ENCODE data around the gene EEF1A2.

Gene EEF1A2

GRCh38 chr20:63446216-63447024 lies 52.5 kb downstream of the EEF1A2 start:
- POLR2A ChIA-PET: interaction anchor here (0.6 kb wide), 1 partner anchor 28 kb away, joined by 3 read pairs; no protein-coding TSS in a partner anchor
- TF ChIP-seq TARDBP (IDR thresholded peaks at IDR 0.05) (no peak), NFRKB (IDR thresholded peaks at IDR 0.05) (no peak), ZNF384 (IDR thresholded peaks at IDR 0.05) (no peak), L3MBTL2 (conservative IDR thresholded peaks at IDR 0.05) (no peak), ARNT (IDR thresholded peaks at IDR 0.05) (no peak), FOXM1 (IDR thresholded peaks at IDR 0.05; ENCODE audit: borderline replicate concordance) (no peak), LEF1 (IDR thresholded peaks at IDR 0.05; ENCODE audit: borderline replicate concordance) (no peak)
- TF ChIP-seq, protein P1, sequence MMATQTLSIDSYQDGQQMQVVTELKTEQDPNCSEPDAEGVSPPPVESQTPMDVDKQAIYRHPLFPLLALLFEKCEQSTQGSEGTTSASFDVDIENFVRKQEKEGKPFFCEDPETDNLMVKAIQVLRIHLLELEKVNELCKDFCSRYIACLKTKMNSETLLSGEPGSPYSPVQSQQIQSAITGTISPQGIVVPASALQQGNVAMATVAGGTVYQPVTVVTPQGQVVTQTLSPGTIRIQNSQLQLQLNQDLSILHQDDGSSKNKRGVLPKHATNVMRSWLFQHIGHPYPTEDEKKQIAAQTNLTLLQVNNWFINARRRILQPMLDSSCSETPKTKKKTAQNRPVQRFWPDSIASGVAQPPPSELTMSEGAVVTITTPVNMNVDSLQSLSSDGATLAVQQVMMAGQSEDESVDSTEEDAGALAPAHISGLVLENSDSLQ (IDR thresholded peaks at IDR 0.05): no peak
- CTCF ChIA-PET: no interaction called here
- no peak for DNase-seq (ENCODE audit: extremely low spot score)

GRCh38 chr20:63445075-63445734 lies 53.7 kb downstream of the EEF1A2 start:
- POLR2A ChIA-PET: no interaction called here
- DNase-seq (ENCODE audit: extremely low spot score): no peak
- CTCF ChIA-PET: interaction anchor here (0.5 to 0.6 kb wide), 2 partner anchors 11 to 135 kb away, joined by 3 to 5 read pairs; no protein-coding TSS in a partner anchor
- no peak for TF ChIP-seq BHLHE40 (IDR thresholded peaks at IDR 0.05; ENCODE audit: borderline replicate concordance)
- TF ChIP-seq CTBP1 (IDR thresholded peaks at IDR 0.05; ENCODE audit: borderline replicate concordance): no peak
- TF ChIP-seq ELF4 (IDR thresholded peaks at IDR 0.05): no peak
- no peak for TF ChIP-seq SP1 (IDR thresholded peaks at IDR 0.05)

GRCh38 chr20:63444548-63444947 lies 54.3 kb downstream of the EEF1A2 start:
- DNase-seq (ENCODE audit: extremely low spot score): no peak
- no peak for TF ChIP-seq CTBP1 (IDR thresholded peaks at IDR 0.05; ENCODE audit: borderline replicate concordance)
- no peak for TF ChIP-seq NFRKB (IDR thresholded peaks at IDR 0.05)
- no peak for TF ChIP-seq BHLHE40 (IDR thresholded peaks at IDR 0.05; ENCODE audit: borderline replicate concordance)
- TF ChIP-seq SP1 (IDR thresholded peaks at IDR 0.05): no peak
- CTCF ChIA-PET: no interaction called here
- POLR2A ChIA-PET: no interaction called here

GRCh38 chr20:63443606-63444395 lies 55.1 kb downstream of the EEF1A2 start:
- POLR2A ChIA-PET: no interaction called here
- no peak for DNase-seq (ENCODE audit: extremely low spot score)
- TF ChIP-seq SP1 (IDR thresholded peaks at IDR 0.05): no peak
- no peak for TF ChIP-seq L3MBTL2 (conservative IDR thresholded peaks at IDR 0.05)
- no peak for TF ChIP-seq HDGF (IDR thresholded peaks at IDR 0.05; ENCODE audit: borderline replicate concordance)
- TF ChIP-seq CTBP1 (IDR thresholded peaks at IDR 0.05; ENCODE audit: borderline replicate concordance): no peak
- no peak for TF ChIP-seq LEF1 (IDR thresholded peaks at IDR 0.05; ENCODE audit: borderline replicate concordance)
- CTCF ChIA-PET: no interaction called here

DNA sequence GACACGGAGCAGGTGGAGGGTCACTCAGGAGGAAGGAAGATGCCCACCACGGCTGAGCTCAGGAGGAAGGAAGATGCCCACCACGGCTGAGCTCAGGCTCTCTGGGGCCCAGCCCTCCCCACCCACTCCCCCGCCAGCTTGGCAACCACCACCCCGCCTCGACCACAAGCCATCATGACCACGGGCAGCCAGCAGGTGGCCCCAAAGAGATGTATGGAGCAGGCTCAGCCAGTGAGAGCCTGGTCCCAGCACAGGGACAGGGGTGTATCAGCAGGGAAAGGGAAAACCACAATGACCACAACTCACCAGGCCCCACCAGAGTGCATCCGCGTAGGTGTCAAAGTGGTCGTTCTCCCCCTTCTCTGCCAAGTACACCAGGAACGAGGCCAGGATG lies 56.8 kb downstream of the EEF1A2 start:
- POLR2A ChIA-PET: interaction anchor here (1.0 kb wide), 1 partner anchor 79 kb away, joined by 4 read pairs; the partner anchor contains the start of gene PPDPF
- CTCF ChIA-PET: interaction anchor here (0.6 to 1.0 kb wide), 2 partner anchors 36 to 528 kb away, joined by 3 read pairs; no protein-coding TSS in a partner anchor
- no peak for TF ChIP-seq NFRKB (IDR thresholded peaks at IDR 0.05)
- TF ChIP-seq LEF1 (IDR thresholded peaks at IDR 0.05; ENCODE audit: borderline replicate concordance): no peak
- TF ChIP-seq ARNT (IDR thresholded peaks at IDR 0.05): no peak
- TF ChIP-seq, protein P1 (IDR thresholded peaks at IDR 0.05): no peak
- DNase-seq (ENCODE audit: extremely low spot score): peak; percentile 74

DNA sequence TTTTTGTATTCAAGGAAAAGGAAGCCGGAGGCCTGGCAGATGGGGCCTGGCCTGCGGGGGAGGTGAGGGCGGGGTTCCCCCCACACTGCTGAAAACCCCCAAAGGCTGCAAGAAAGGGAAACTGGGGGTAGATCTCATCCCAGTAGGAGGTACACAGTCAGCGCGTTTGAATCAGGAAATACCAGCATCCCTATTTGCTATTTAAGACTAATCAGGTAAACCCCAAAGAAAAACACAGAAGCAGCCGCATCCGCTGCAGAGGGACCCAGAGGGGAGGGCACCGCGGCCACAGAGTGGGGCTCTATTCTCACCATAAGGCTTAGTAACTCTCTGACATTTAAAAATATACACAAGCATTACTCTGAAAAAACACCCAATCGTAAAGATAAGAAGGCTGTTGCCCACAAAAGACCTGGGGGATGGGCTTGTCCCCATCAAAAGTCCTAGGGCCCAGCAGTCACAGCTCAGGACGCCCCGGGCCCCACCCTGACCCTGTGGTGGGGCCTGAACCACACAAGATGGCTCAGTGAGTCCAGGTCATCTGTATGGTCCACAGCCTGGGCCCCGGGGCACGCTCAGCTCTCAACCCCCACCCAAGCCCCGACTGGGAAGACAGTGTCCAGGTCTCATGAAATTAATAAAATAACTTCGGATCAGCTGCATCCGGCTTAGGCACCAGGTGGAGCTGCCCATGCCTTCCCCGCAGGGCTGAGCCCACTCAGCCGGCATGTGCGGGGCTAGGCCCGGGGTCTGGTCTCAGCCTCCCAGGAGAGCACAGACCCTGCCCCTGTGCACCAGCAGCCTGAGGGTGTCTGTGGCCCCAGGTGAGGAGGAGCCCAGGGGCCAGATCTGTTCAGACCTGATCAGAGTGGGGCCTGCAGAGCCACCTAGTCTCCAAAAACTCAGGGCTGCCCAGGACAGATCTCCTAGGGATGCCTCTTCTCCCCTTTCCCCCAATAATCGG lies 57.5 kb downstream of the EEF1A2 start:
- TF ChIP-seq ELF4 (IDR thresholded peaks at IDR 0.05): no peak
- TF ChIP-seq ARNT (IDR thresholded peaks at IDR 0.05): no peak
- no peak for TF ChIP-seq CTBP1 (IDR thresholded peaks at IDR 0.05; ENCODE audit: borderline replicate concordance)
- no peak for TF ChIP-seq FOXA1 (IDR thresholded peaks at IDR 0.05)
- no peak for TF ChIP-seq SP1 (IDR thresholded peaks at IDR 0.05)
- TF ChIP-seq BHLHE40 (IDR thresholded peaks at IDR 0.05; ENCODE audit: borderline replicate concordance): no peak
- TF ChIP-seq L3MBTL2 (conservative IDR thresholded peaks at IDR 0.05): no peak
- TF ChIP-seq FOXM1 (IDR thresholded peaks at IDR 0.05; ENCODE audit: borderline replicate concordance): no peak
- ChIA-PET CTCF (interaction anchor here (0.6 to 1.0 kb wide), 2 partner anchors 36 to 527 kb away, joined by 3 read pairs; no protein-coding TSS in a partner anchor), POLR2A (interaction anchor here (1.0 kb wide), 1 partner anchor 79 kb away, joined by 4 read pairs; the partner anchor contains the start of gene PPDPF)
- DNase-seq (ENCODE audit: extremely low spot score): no peak

Data from HEK293T (cell line).